Stimulated activated naive B cell treated with anti-CD40 and anti-IgM and Interleukin-4, amounts not matched to agents 10 μg/mL and 1 μg/mL and 100 μg/mL, for 72 hours (primary cell): ENCODE measurements around the gene GRM8.
"Not testable (repeated sequence)": the region's sequence is repeated elsewhere in the genome, so short reads cannot be mapped to it uniquely, and the experiment has no call there.

Experiments used
- ATAC-seq, 2 donors: fragments of 150-1000 bp; cut with Tn5 transposase; replicated peaks; 2 replicates each; pipeline ENCODE4 v1.10.0; 2021; ENCODE audit warnings: moderate library complexity in 1 of 2
- DNase-seq: peaks from one replicate; pipeline ENCODE4 v3.0.0; 2021
- H3K27ac Mint-ChIP-seq: one replicate; pipeline ENCODE4 v1.8.0; 2022; ENCODE audit warnings: mild to moderate bottlenecking, mixed read lengths
- H3K27me3 Mint-ChIP-seq, 2 donors: one replicate each; pipeline ENCODE4 v1.8.0; 2022; ENCODE audit warnings: mixed read lengths in 2 of 2
- H3K36me3 Mint-ChIP-seq, 2 donors: one replicate each; pipeline ENCODE4 v1.8.0; 2022; ENCODE audit warnings: mixed read lengths in 2 of 2, mild to moderate bottlenecking in 1 of 2
- H3K4me1 Mint-ChIP-seq, 2 donors: one replicate each; pipeline ENCODE4 v1.8.0; 2022; ENCODE audit warnings: mixed read lengths in 2 of 2, mild to moderate bottlenecking in 1 of 2
- H3K4me3 Mint-ChIP-seq, 2 donors: one replicate each; pipeline ENCODE4 v1.8.0; 2022; ENCODE audit warnings: mild to moderate bottlenecking in 2 of 2, mixed read lengths in 2 of 2, moderate library complexity in 1 of 2
- H3K9me3 Mint-ChIP-seq, 2 donors: one replicate each; pipeline ENCODE4 v1.8.0; 2022; ENCODE audit warnings: mixed read lengths in 2 of 2, mild to moderate bottlenecking in 1 of 2

Gene GRM8

GRCh38 chr7:126856691-126857291 is 395.9 kb downstream of the GRM8 start:
- Mint-ChIP-seq H3K27ac (no peak overlapping the region), H3K9me3 (no peaks in the 10 kb centered on the region), H3K27me3 (no peaks in the 10 kb centered on the region), H3K4me1 (no peaks in the 10 kb centered on the region), H3K36me3 (no peaks in the 10 kb centered on the region), H3K4me3 (no peak overlapping the region)
- no peak for DNase-seq
- peak; percentile 33 to 38 for ATAC-seq

- Mint-ChIP-seq H3K36me3 (no peaks in the 10 kb centered on the region), H3K27ac (no peak overlapping the region), H3K4me1 (no peaks in the 10 kb centered on the region), H3K27me3 (no peaks in the 10 kb centered on the region), H3K4me3 (no peak overlapping the region), H3K9me3 (peaks cover 6 to 7% of the 10 kb centered on the region in 2 donors)
- no peak for ATAC-seq
- no peak for DNase-seq
Observed at GRCh38 chr7:126845331-126845730, 407.4 kb downstream of the GRM8 start.

GRCh38 chr7:126843883-126844282 is 408.9 kb downstream of the GRM8 start:
- Mint-ChIP-seq H3K27me3 (no peaks in the 10 kb centered on the region), H3K9me3 (peaks cover 0 to 2% of the 10 kb centered on the region in 2 donors), H3K4me3 (no peak overlapping the region), H3K27ac (no peak overlapping the region), H3K4me1 (no peaks in the 10 kb centered on the region), H3K36me3 (no peaks in the 10 kb centered on the region)
- DNase-seq (no peak), ATAC-seq (no peak)

- Mint-ChIP-seq H3K4me1 (no peaks in the 10 kb centered on the region), H3K27me3 (no peaks in the 10 kb centered on the region), H3K36me3 (no peaks in the 10 kb centered on the region), H3K4me3 (no peak overlapping the region), H3K9me3 (peaks cover 0 to 1% of the 10 kb centered on the region in 2 donors), H3K27ac (no peak overlapping the region)
- ATAC-seq: no peak
- DNase-seq: no peak
Observed at GRCh38 chr7:126843336-126843735, 409.4 kb downstream of the GRM8 start.

- Mint-ChIP-seq H3K27me3 (no peaks in the 10 kb centered on the region), H3K36me3 (no peaks in the 10 kb centered on the region), H3K9me3 (no peaks in the 10 kb centered on the region), H3K27ac (no peak overlapping the region), H3K4me1 (no peaks in the 10 kb centered on the region), H3K4me3 (no peak overlapping the region)
- DNase-seq (no peak), ATAC-seq (no peak)
Observed at GRCh38 chr7:126842451-126842850, 410.3 kb downstream of the GRM8 start.

GRCh38 chr7:126840869-126841268 is 411.9 kb downstream of the GRM8 start:
- Mint-ChIP-seq H3K9me3 (no peaks in the 10 kb centered on the region), H3K27me3 (no peaks in the 10 kb centered on the region), H3K36me3 (no peaks in the 10 kb centered on the region), H3K4me3 (no peak overlapping the region), H3K27ac (no peak overlapping the region), H3K4me1 (no peaks in the 10 kb centered on the region)
- no peak for ATAC-seq
- no peak for DNase-seq

- Mint-ChIP-seq H3K36me3 (no peaks in the 10 kb centered on the region), H3K27ac (no peak overlapping the region), H3K9me3 (no peaks in the 10 kb centered on the region), H3K27me3 (no peaks in the 10 kb centered on the region), H3K4me3 (no peak overlapping the region), H3K4me1 (no peaks in the 10 kb centered on the region)
- no peak for ATAC-seq
- no peak for DNase-seq
Observed at GRCh38 chr7:126839624-126840023, 413.1 kb downstream of the GRM8 start.

GRCh38 chr7:126838194-126838593 is 414.5 kb downstream of the GRM8 start:
- H3K27me3 Mint-ChIP-seq: no peaks in the 10 kb centered on the region
- DNase-seq (no peak), ATAC-seq (peak; percentile 61 to 69)
- H3K36me3 Mint-ChIP-seq: no peaks in the 10 kb centered on the region
- H3K9me3 Mint-ChIP-seq: no peaks in the 10 kb centered on the region
- H3K4me1 Mint-ChIP-seq: no peaks in the 10 kb centered on the region
- no peak overlapping the region for H3K4me3 Mint-ChIP-seq
- no peak overlapping the region for H3K27ac Mint-ChIP-seq

- H3K27ac Mint-ChIP-seq, H3K27me3 Mint-ChIP-seq, ATAC-seq, H3K36me3 Mint-ChIP-seq, H3K9me3 Mint-ChIP-seq, H3K4me1 Mint-ChIP-seq, H3K4me3 Mint-ChIP-seq, DNase-seq: not testable (repeated sequence)
Observed at GRCh38 chr7:126831241-126831640, 421.5 kb downstream of the GRM8 start.

- Mint-ChIP-seq H3K4me3 (no peak overlapping the region), H3K27me3 (no peaks in the 10 kb centered on the region), H3K9me3 (peaks cover 0 to 3% of the 10 kb centered on the region in 2 donors), H3K36me3 (no peaks in the 10 kb centered on the region), H3K27ac (no peak overlapping the region), H3K4me1 (no peaks in the 10 kb centered on the region)
- ATAC-seq (no peak), DNase-seq (no peak)
Observed at GRCh38 chr7:126820925-126821324, 431.8 kb downstream of the GRM8 start.

GRCh38 chr7:126819197-126819484 is 433.6 kb downstream of the GRM8 start:
- Mint-ChIP-seq H3K27me3 (no peaks in the 10 kb centered on the region), H3K4me3 (no peak overlapping the region), H3K27ac (no peak overlapping the region), H3K9me3 (peaks cover 0 to 3% of the 10 kb centered on the region in 2 donors), H3K4me1 (no peaks in the 10 kb centered on the region), H3K36me3 (no peaks in the 10 kb centered on the region)
- ATAC-seq (no peak), DNase-seq (no peak)

GRCh38 chr7:126818393-126819196 is 434.1 kb downstream of the GRM8 start:
- Mint-ChIP-seq H3K27ac (no peak overlapping the region), H3K27me3 (no peaks in the 10 kb centered on the region), H3K4me1 (no peaks in the 10 kb centered on the region), H3K4me3 (no peak overlapping the region), H3K36me3 (no peaks in the 10 kb centered on the region), H3K9me3 (peaks cover 0 to 3% of the 10 kb centered on the region in 2 donors)
- no peak for DNase-seq
- ATAC-seq: no peak

GRCh38 chr7:126809188-126809587 is 443.6 kb downstream of the GRM8 start:
- ATAC-seq: no peak

GRCh38 chr7:126806614-126807013 is 446.1 kb downstream of the GRM8 start:
- Mint-ChIP-seq H3K9me3 (peaks cover 2 to 10% of the 10 kb centered on the region in 2 donors), H3K27me3 (no peaks in the 10 kb centered on the region), H3K4me1 (no peaks in the 10 kb centered on the region), H3K4me3 (no peak overlapping the region), H3K36me3 (no peaks in the 10 kb centered on the region), H3K27ac (no peak overlapping the region)
- DNase-seq (no peak), ATAC-seq (no peak)

More at GRCh38 chr7:126809188-126809587, 443.6 kb downstream of the GRM8 start:
- DNase-seq: no peak
- no peak overlapping the region for H3K4me3 Mint-ChIP-seq
- no peaks in the 10 kb centered on the region for H3K4me1 Mint-ChIP-seq
- H3K27ac Mint-ChIP-seq: no peak overlapping the region
- H3K36me3 Mint-ChIP-seq: no peaks in the 10 kb centered on the region
- peaks cover 2 to 10% of the 10 kb centered on the region in 2 donors for H3K9me3 Mint-ChIP-seq
- no peaks in the 10 kb centered on the region for H3K27me3 Mint-ChIP-seq

- Mint-ChIP-seq H3K36me3 (no peaks in the 10 kb centered on the region), H3K27ac (no peak overlapping the region), H3K27me3 (no peaks in the 10 kb centered on the region), H3K9me3 (no peaks in the 10 kb centered on the region), H3K4me1 (no peaks in the 10 kb centered on the region), H3K4me3 (no peak overlapping the region)
- DNase-seq (no peak), ATAC-seq (no peak)
Observed at GRCh38 chr7:126805351-126805750, 447.4 kb downstream of the GRM8 start.
